Measurements from ENCODE around the gene TBC1D4.
"Not testable (repeated sequence)": the region's sequence is repeated elsewhere in the genome, so short reads cannot be mapped to it uniquely, and the experiment has no call there.

The TBC1D4 gene

GRCh38 chr13:75295201-75295600 is 186.8 kb downstream of the TBC1D4 start:
- H3K4me3 ChIP-seq (replicated peaks; ENCODE audit: low read depth, low read length): no peak overlapping the region
- DNase-seq (ENCODE audit: extremely low read depth, low read depth): no peak
- TF ChIP-seq CTCF (IDR thresholded peaks at IDR 0.05; ENCODE audit: low read depth, low read length, missing control alignments): no peak

GRCh38 chr13:75294110-75294509 is 187.9 kb downstream of the TBC1D4 start:
- no peak for TF ChIP-seq CTCF (IDR thresholded peaks at IDR 0.05; ENCODE audit: low read depth, low read length, missing control alignments)
- H3K4me3 ChIP-seq (replicated peaks; ENCODE audit: low read depth, low read length): no peak overlapping the region
- no peak for DNase-seq (ENCODE audit: extremely low read depth, low read depth)

GRCh38 chr13:75285310-75285709 is 196.7 kb downstream of the TBC1D4 start:
- TF ChIP-seq CTCF (IDR thresholded peaks at IDR 0.05; ENCODE audit: low read depth, low read length, missing control alignments): no peak
- H3K4me3 ChIP-seq (replicated peaks; ENCODE audit: low read depth, low read length): no peak overlapping the region

GRCh38 chr13:75279834-75280369 is 202.1 kb downstream of the TBC1D4 start:
- DNase-seq (ENCODE audit: extremely low read depth, low read depth): no peak
- TF ChIP-seq CTCF (IDR thresholded peaks at IDR 0.05; ENCODE audit: low read depth, low read length, missing control alignments): no peak
- no peak overlapping the region for H3K4me3 ChIP-seq (replicated peaks; ENCODE audit: low read depth, low read length)

More at GRCh38 chr13:75285310-75285709, 196.7 kb downstream of the TBC1D4 start:
- DNase-seq (ENCODE audit: extremely low read depth, low read depth): no peak

GRCh38 chr13:75273695-75274094 is 208.3 kb downstream of the TBC1D4 start:
- H3K4me3 ChIP-seq (replicated peaks; ENCODE audit: low read depth, low read length); DNase-seq (ENCODE audit: extremely low read depth, low read depth): not testable (repeated sequence)

GRCh38 chr13:75271846-75272245 is 210.1 kb downstream of the TBC1D4 start:
- DNase-seq (ENCODE audit: extremely low read depth, low read depth): no peak
- no peak for TF ChIP-seq CTCF (IDR thresholded peaks at IDR 0.05; ENCODE audit: low read depth, low read length, missing control alignments)
- no peak overlapping the region for H3K4me3 ChIP-seq (replicated peaks; ENCODE audit: low read depth, low read length)

GRCh38 chr13:75268481-75268880 is 213.5 kb downstream of the TBC1D4 start:
- not testable (repeated sequence) for H3K4me3 ChIP-seq (replicated peaks; ENCODE audit: low read depth, low read length); DNase-seq (ENCODE audit: extremely low read depth, low read depth)

- DNase-seq (ENCODE audit: extremely low read depth, low read depth): no peak
- H3K4me3 ChIP-seq (replicated peaks; ENCODE audit: low read depth, low read length): no peak overlapping the region
- TF ChIP-seq CTCF (IDR thresholded peaks at IDR 0.05; ENCODE audit: low read depth, low read length, missing control alignments): no peak
Measured at GRCh38 chr13:75264611-75265010, 217.4 kb downstream of the TBC1D4 start.
